Type B pancreatic cell (in vitro differentiated cells): Measurements from ENCODE around the gene NAALADL1. TPM values are rescaled to one million over a fixed set of nuclear protein-coding genes. Genes with fewer than 3 reads are reported as not detected.

Experiments
- DNase-seq: peaks from one replicate; pipeline ENCODE4 v3.0.0; 2021; ENCODE audit warnings: mixed read lengths; ENCODE audit not compliant: unreplicated experiment; ENCODE audit errors: extremely low spot score
- H3K27ac Mint-ChIP-seq: 2 replicates; pipeline ENCODE4 v1.8.0; 2021; ENCODE audit warnings: mild to moderate bottlenecking, mixed read lengths
- H3K27me3 Mint-ChIP-seq: 2 replicates; pipeline ENCODE4 v1.8.0; 2021; ENCODE audit warnings: mixed read lengths
- H3K36me3 Mint-ChIP-seq: 2 replicates; pipeline ENCODE4 v1.8.0; 2021; ENCODE audit warnings: mixed read lengths
- H3K4me1 Mint-ChIP-seq: one replicate; pipeline ENCODE4 v1.8.0; 2021; ENCODE audit warnings: mixed read lengths; ENCODE audit not compliant: unreplicated experiment
- H3K4me3 Mint-ChIP-seq: 2 replicates; pipeline ENCODE4 v1.8.0; 2021; ENCODE audit warnings: mild to moderate bottlenecking, mixed read lengths
- H3K9me3 Mint-ChIP-seq: 2 replicates; pipeline ENCODE4 v1.8.0; 2021; ENCODE audit warnings: mixed read lengths
- CTCF ChIP-seq: fragments of 200-600 bp; sonication (generic); conservative IDR thresholded peaks from 2 replicates; pipeline ENCODE4 v1.5.0; 2021; ENCODE audit warnings: antibody characterized with exemption, mild to moderate bottlenecking
- total RNA-seq: library from RNA; stranded (reverse); gene quantifications from 2 replicates; pipeline ENCODE4 v1.2.1, GENCODE V29; 2021; ENCODE audit warnings: low replicate concordance

Gene NAALADL1
- total RNA-seq, 1 donor from 2014 or later = 1.2 TPM

DNA sequence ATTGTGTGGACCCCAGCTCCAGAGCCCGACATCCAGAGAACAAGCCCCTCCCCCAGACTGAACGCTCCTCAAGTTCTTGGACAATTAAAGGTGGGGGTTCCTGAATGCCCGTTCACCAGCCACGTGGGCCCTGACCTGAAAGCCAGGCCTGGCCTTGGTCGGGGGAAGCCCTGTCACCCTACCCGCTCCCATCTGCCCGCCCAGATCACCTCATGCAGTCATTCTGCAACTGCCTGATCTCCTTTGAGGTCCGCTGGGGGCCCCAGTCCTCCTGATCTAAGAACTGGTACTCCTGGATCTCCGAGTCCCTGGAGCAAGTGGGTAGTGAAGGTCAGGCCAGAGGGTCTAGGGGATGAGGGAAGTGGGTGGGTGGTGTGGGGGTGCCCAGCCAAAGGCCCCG, 9.1 kb upstream of the NAALADL1 start:
- Mint-ChIP-seq H3K36me3 (no peaks in the 10 kb centered on the region), H3K4me3 (no peak overlapping the region), H3K27me3 (no peaks in the 10 kb centered on the region), H3K4me1 (no peaks in the 10 kb centered on the region), H3K27ac (no peak overlapping the region), H3K9me3 (no peaks in the 10 kb centered on the region)
- no peak for TF ChIP-seq CTCF
- no peak for DNase-seq

DNA sequence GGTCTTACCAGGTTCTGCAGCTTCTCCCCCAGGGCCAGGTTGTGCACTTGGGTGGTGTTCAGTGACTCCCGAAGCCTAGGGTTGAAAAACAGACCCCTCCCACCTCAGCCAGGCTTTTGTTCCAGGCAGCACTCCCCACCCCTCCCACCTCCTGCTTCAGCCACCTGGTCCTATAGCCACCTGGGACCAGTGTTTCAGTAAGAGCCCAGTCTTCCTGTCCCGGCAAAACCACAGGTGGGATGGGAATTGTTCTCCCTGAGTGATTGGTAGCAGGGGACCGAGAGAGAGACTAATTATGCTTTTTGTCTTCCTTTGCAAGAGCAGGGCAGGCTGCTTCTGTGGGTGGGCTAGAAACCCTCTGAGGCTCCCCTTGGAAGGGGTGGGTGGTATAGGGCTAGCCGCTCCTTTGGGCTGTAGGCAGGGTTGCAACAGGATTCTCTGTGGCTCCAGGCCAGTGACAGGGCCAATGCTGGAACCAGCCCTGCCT, 8.5 kb upstream of the NAALADL1 start:
- H3K4me3 Mint-ChIP-seq = no peak overlapping the region
- no peaks in the 10 kb centered on the region for H3K9me3 Mint-ChIP-seq
- TF ChIP-seq CTCF = no peak
- H3K27ac Mint-ChIP-seq = no peak overlapping the region
- H3K4me1 Mint-ChIP-seq = no peaks in the 10 kb centered on the region
- H3K36me3 Mint-ChIP-seq = no peaks in the 10 kb centered on the region
- no peaks in the 10 kb centered on the region for H3K27me3 Mint-ChIP-seq
- DNase-seq = no peak

DNA sequence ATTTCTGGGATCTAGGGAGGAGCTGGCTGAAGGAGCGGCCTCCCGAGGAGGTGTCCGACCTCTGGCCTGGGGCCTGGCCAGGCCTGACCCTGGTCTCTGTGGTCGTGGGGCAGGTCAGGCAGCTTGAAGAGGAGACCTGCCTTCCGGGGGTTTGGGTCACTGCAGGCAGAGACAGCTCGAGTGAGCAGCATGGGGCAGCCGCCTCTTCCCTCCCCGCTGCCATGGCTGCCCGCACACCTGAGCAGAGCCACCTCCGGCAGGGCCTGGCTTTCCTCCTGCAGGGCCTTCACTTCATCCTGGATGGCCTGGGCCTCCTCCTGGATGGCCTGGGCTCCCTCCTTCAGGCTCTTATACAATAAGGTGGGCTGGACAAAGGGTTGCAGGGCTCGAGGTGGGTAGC, 8.0 kb upstream of the NAALADL1 start:
- no peak for DNase-seq
- no peaks in the 10 kb centered on the region for H3K36me3 Mint-ChIP-seq
- H3K27me3 Mint-ChIP-seq = no peaks in the 10 kb centered on the region
- H3K4me1 Mint-ChIP-seq = no peaks in the 10 kb centered on the region
- no peak overlapping the region for H3K4me3 Mint-ChIP-seq
- no peak for TF ChIP-seq CTCF
- no peaks in the 10 kb centered on the region for H3K9me3 Mint-ChIP-seq
- no peak overlapping the region for H3K27ac Mint-ChIP-seq

DNA sequence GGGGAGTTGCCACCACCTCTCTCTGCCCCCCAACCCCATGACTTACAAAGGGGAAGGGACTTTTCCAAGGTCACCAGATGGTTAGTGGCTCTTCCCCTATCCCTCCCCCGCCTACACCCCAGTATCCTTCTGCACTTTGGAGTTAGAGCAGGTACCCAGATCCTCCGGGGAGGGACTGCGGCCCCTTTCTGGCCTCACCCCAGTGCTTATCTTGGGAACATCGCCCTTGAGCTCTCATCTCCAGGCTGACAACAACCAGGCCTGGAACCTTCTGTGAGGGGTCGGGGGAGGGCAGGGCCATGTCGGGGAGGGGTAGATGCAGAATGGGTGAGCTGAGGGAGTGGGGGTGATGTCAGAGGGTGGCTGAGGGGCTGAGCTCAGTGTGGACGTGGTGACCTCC, 7.5 kb upstream of the NAALADL1 start:
- TF ChIP-seq CTCF = no peak
- H3K4me3 Mint-ChIP-seq = no peak overlapping the region
- H3K36me3 Mint-ChIP-seq = no peaks in the 10 kb centered on the region
- no peaks in the 10 kb centered on the region for H3K9me3 Mint-ChIP-seq
- H3K27ac Mint-ChIP-seq = no peak overlapping the region
- no peak for DNase-seq
- no peaks in the 10 kb centered on the region for H3K4me1 Mint-ChIP-seq
- H3K27me3 Mint-ChIP-seq = no peaks in the 10 kb centered on the region

- no peak for TF ChIP-seq CTCF
- no peaks in the 10 kb centered on the region for H3K4me1 Mint-ChIP-seq
- H3K9me3 Mint-ChIP-seq = no peaks in the 10 kb centered on the region
- no peak overlapping the region for H3K27ac Mint-ChIP-seq
- no peaks in the 10 kb centered on the region for H3K36me3 Mint-ChIP-seq
- DNase-seq = no peak
- no peak overlapping the region for H3K4me3 Mint-ChIP-seq
- no peaks in the 10 kb centered on the region for H3K27me3 Mint-ChIP-seq
Measured at GRCh38 chr11:65064847-65065240, 6.5 kb upstream of the NAALADL1 start.

GRCh38 chr11:65063532-65063931, 5.2 kb upstream of the NAALADL1 start:
- H3K27me3 Mint-ChIP-seq = no peaks in the 10 kb centered on the region
- no peak overlapping the region for H3K4me3 Mint-ChIP-seq
- no peak for DNase-seq
- no peak for TF ChIP-seq CTCF
- no peaks in the 10 kb centered on the region for H3K9me3 Mint-ChIP-seq
- H3K4me1 Mint-ChIP-seq = no peaks in the 10 kb centered on the region
- no peak overlapping the region for H3K27ac Mint-ChIP-seq
- no peaks in the 10 kb centered on the region for H3K36me3 Mint-ChIP-seq
